Karpas-422 (cell line): ENCODE results near the gene PTPRCAP. TPM values are rescaled to one million over a fixed set of nuclear protein-coding genes. Genes with fewer than 3 reads are reported as not detected.

ENCODE experiments used
- DNase-seq: peaks from one replicate; pipeline ENCODE4 v3.0.0-alpha.2; 2015
- H2AFZ ChIP-seq: fragments of 200-600 bp; sonication (generic); 2 replicates; pipeline ENCODE4 v1.6.1; 2014; ENCODE audit warnings: antibody characterized with exemption, low read length, mixed read lengths
- H3K27ac ChIP-seq: fragments of 200-600 bp; sonication (generic); 2 replicates; pipeline ENCODE4 v1.5.1; 2014; ENCODE audit warnings: mild to moderate bottlenecking, low read length, moderate library complexity
- H3K27me3 ChIP-seq: fragments of 200-600 bp; sonication (generic); 2 replicates; pipeline ENCODE4 v1.6.1; 2014; ENCODE audit warnings: low read length, mixed read lengths
- H3K36me3 ChIP-seq: fragments of 200-600 bp; sonication (generic); 2 replicates; pipeline ENCODE4 v1.6.1; 2014; ENCODE audit warnings: low read length, mixed read lengths; ENCODE audit not compliant: insufficient read depth
- H3K4me1 ChIP-seq: fragments of 200-600 bp; sonication (generic); 2 replicates; pipeline ENCODE4 v1.6.1; 2014; ENCODE audit warnings: mild to moderate bottlenecking, low read length, mixed read lengths
- H3K4me2 ChIP-seq: fragments of 200-600 bp; sonication (generic); 2 replicates; pipeline ENCODE4 v1.6.1; 2014; ENCODE audit warnings: low read length, low read depth, mild to moderate bottlenecking; ENCODE audit not compliant: poor library complexity, severe bottlenecking
- H3K4me3 ChIP-seq: fragments of 200-600 bp; sonication (generic); 2 replicates; pipeline ENCODE4 v1.5.1; 2014; ENCODE audit warnings: mild to moderate bottlenecking, antibody characterized with exemption, low read length, mixed read lengths
- H3K79me2 ChIP-seq: fragments of 200-600 bp; sonication (generic); 2 replicates; pipeline ENCODE4 v1.6.1; 2014; ENCODE audit warnings: mild to moderate bottlenecking, low read length, mixed read lengths
- H3K9ac ChIP-seq: fragments of 200-600 bp; sonication (generic); 2 replicates; pipeline ENCODE4 v1.6.0; 2014; ENCODE audit warnings: low read length
- H3K9me2 ChIP-seq: fragments of 200-600 bp; sonication (generic), shearing (Covaris generic); replicated peaks from 2 replicates; pipeline ENCODE4 v1.6.0; 2014; ENCODE audit warnings: mild to moderate bottlenecking, low read length, moderate library complexity; ENCODE audit not compliant: insufficient read depth
- H3K9me3 ChIP-seq: fragments of 300-700, 200-600 bp; sonication (generic); 2 replicates; pipeline ENCODE4 v1.6.1; 2014; ENCODE audit warnings: low read length, mixed read lengths
- H4K20me1 ChIP-seq: fragments of 200-600 bp; sonication (generic); 2 replicates; pipeline ENCODE4 v1.6.1; 2014; ENCODE audit warnings: mild to moderate bottlenecking, antibody characterized with exemption, low read length, low read depth; ENCODE audit not compliant: insufficient read depth
- total RNA-seq: library from RNA; depleted of rRNA; stranded (reverse); fragments of >200 nt; shearing (Covaris generic); gene quantifications from 2 replicates; pipeline ENCODE4 v1.2.3, GENCODE V29; 2014; ENCODE audit warnings: low replicate concordance

PTPRCAP gene
- total RNA-seq, 1 experiment from 2014 or later, result 161 TPM

DNA sequence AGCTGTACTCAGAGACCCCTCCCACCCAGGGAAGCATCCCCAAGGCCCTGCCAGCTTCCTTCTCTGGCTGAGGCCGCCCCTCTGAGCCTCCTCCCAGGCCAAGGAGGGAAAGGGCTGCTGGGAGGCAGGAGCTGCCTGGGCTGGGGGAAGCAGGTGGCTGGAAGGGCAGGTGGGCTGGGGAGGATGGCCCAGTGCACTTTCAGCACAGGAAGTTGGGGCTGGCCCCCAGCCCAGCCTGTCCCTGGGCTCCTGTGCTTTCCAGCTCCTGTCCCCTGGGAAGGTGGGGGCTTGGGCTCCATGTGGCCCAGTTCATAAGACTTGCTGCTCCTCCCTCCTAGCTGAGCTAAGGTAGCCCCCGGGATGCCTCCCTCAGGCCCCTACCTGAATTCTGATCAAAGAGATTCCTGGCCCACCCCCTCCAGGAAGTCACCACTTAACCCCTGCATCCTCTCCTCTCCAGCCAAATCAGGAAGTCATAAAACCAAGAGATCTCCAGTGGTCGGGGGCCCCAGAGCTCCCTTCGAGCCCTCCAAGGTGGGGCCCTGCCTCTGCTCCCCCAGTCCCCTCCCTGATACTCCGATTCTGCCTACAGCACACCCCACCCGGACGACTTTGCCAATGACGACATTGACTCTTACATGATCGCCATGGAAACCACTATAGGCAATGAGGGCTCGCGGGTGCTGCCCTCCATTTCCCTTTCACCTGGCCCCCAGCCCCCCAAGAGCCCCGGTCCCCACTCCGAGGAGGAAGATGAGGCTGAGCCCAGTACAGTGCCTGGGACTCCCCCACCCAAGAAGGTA is 40.7 kb downstream of the PTPRCAP start:
- no peak for DNase-seq
- Histone ChIP-seq H3K27me3 (no peaks in the 10 kb centered on the region), H2AFZ (no peak overlapping the region), H3K4me1 (peaks cover 34% of the 10 kb centered on the region), H3K9me3 (no peaks in the 10 kb centered on the region), H3K79me2 (peaks cover 36% of the 10 kb centered on the region), H3K4me3 (no peak overlapping the region), H4K20me1 (peaks cover 19% of the 10 kb centered on the region; the same call in 1 of the 2 replicates), H3K4me2 (no peak overlapping the region), H3K27ac (peak overlapping the region; percentile 10; the same call in 1 of the 2 replicates), H3K9me2 (no peaks in the 10 kb centered on the region), H3K36me3 (peaks cover 30% of the 10 kb centered on the region; the same call in 1 of the 2 replicates), H3K9ac (no peak overlapping the region)

DNA sequence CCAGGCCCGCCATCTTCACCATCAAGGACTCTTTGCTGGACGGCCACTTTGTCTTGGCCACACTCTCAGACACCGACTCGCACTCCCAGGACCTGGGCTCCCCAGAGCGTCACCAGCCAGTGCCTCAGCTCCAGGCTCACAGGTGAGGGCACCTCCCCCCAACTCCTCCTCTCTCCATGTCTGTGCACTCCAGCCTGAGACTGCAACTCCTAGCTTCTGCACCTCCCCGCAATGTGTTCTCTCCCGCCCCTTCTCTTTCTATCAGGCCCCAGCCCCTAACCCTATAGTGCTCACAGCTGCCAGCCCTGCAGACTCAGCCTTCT is 41.3 kb downstream of the PTPRCAP start:
- no peak overlapping the region for H3K4me2 ChIP-seq
- H3K27ac ChIP-seq, result peak overlapping the region; percentile 10; the same call in 1 of the 2 replicates
- DNase-seq, result no peak
- peaks cover 36% of the 10 kb centered on the region for H3K79me2 ChIP-seq
- no peak overlapping the region for H3K9ac ChIP-seq
- no peak overlapping the region for H3K4me3 ChIP-seq
- no peaks in the 10 kb centered on the region for H3K27me3 ChIP-seq
- H3K9me2 ChIP-seq, result no peaks in the 10 kb centered on the region
- H4K20me1 ChIP-seq, result peaks cover 18% of the 10 kb centered on the region; the same call in 1 of the 2 replicates
- H3K4me1 ChIP-seq, result peaks cover 38% of the 10 kb centered on the region
- H2AFZ ChIP-seq, result no peak overlapping the region
- H3K9me3 ChIP-seq, result no peaks in the 10 kb centered on the region
- peaks cover 30% of the 10 kb centered on the region; the same call in 1 of the 2 replicates for H3K36me3 ChIP-seq

DNA sequence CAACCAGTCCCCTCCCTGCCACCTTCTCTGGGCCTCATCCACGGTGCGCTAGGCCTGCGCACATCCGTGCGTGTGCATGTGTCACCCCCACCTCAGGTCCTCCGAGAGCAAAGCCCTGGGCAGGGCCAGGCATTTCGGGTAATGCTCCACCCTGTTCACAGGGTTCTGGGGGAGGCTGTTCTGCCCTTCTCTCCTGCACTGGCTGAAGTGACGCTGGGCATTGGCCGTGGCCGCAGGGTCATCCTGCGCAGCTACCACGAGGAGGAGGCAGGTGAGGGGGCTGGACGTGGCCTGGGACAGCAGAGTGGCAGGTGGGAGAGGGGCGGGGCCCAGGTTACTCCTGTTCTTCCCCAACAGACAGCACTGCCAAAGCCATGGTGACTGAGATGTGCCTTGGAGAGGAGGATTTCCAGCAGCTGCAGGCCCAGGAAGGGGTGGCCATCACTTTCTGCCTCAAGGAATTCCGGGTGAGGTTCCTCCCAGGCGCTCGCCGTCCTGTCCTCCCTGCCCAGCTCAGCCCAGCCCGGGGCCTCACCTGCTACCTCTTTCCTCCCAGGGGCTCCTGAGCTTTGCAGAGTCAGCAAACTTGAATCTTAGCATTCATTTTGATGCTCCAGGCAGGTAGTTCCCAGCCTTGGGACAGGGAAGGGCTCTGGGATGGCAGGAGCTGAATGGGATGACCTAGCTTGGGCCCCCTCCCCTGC is 41.8 kb downstream of the PTPRCAP start:
- peaks cover 13% of the 10 kb centered on the region; the same call in 1 of the 2 replicates for H4K20me1 ChIP-seq
- no peaks in the 10 kb centered on the region for H3K27me3 ChIP-seq
- H3K4me1 ChIP-seq, result peaks cover 41% of the 10 kb centered on the region
- peaks cover 30% of the 10 kb centered on the region; the same call in 1 of the 2 replicates for H3K36me3 ChIP-seq
- peaks cover 32% of the 10 kb centered on the region for H3K79me2 ChIP-seq
- no peak overlapping the region for H3K27ac ChIP-seq
- H3K4me3 ChIP-seq, result no peak overlapping the region
- H3K9ac ChIP-seq, result no peak overlapping the region
- H2AFZ ChIP-seq, result no peak overlapping the region
- H3K4me2 ChIP-seq, result no peak overlapping the region
- H3K9me2 ChIP-seq, result no peaks in the 10 kb centered on the region
- no peaks in the 10 kb centered on the region for H3K9me3 ChIP-seq
- DNase-seq, result no peak

DNA sequence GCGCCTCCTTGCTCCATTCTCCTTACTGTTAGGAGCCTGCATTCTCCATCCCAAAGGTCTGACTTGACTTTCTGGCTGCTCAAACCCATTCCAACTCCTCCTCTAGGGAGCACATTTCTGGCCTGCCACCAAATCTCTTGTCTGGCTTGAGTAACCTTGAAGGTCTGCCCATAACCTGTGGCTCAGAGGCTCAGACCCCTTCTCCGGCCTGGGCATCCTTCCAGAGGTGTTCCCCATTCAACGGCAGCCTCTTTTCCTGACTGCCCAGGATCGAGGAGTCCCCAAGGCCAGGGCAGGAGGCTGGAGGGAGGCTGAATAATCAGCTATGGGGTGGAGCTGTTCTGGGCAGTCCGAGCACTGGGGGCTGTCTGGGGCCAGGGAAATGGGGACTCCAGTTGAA is 43.5 kb downstream of the PTPRCAP start:
- Histone ChIP-seq H3K79me2 (peaks cover 17% of the 10 kb centered on the region), H3K27ac (peak overlapping the region; percentile 19; the same call in 1 of the 2 replicates), H4K20me1 (peaks cover 9% of the 10 kb centered on the region; the same call in 1 of the 2 replicates), H2AFZ (no peak overlapping the region), H3K4me3 (no peak overlapping the region), H3K27me3 (no peaks in the 10 kb centered on the region), H3K9ac (peak overlapping the region; percentile 23; the same call in 1 of the 2 replicates), H3K9me2 (no peaks in the 10 kb centered on the region), H3K9me3 (no peaks in the 10 kb centered on the region), H3K36me3 (peaks cover 21% of the 10 kb centered on the region; the same call in 1 of the 2 replicates), H3K4me2 (peak overlapping the region; percentile 97), H3K4me1 (peaks cover 30% of the 10 kb centered on the region)
- no peak for DNase-seq

GRCh38 chr11:67393437-67393836 is 44.0 kb downstream of the PTPRCAP start:
- Histone ChIP-seq H3K4me2 (peak overlapping the region; percentile 97), H3K27ac (0 out of 2 replicates have a peak overlapping the region, but pooled peaks have one; percentile 19), H3K27me3 (no peaks in the 10 kb centered on the region), H3K9me3 (no peaks in the 10 kb centered on the region), H3K9me2 (no peaks in the 10 kb centered on the region), H4K20me1 (peaks cover 9% of the 10 kb centered on the region; the same call in 1 of the 2 replicates), H2AFZ (no peak overlapping the region), H3K79me2 (peaks cover 16% of the 10 kb centered on the region), H3K9ac (peak overlapping the region; percentile 26; the same call in 1 of the 2 replicates), H3K4me1 (peaks cover 30% of the 10 kb centered on the region), H3K36me3 (peaks cover 16% of the 10 kb centered on the region; the same call in 1 of the 2 replicates), H3K4me3 (0 out of 2 replicates have a peak overlapping the region, but pooled peaks have one; percentile 16)
- no peak for DNase-seq

GRCh38 chr11:67392183-67392715 is 45.2 kb downstream of the PTPRCAP start:
- peak overlapping the region; percentile 50; the same call in 1 of the 2 replicates for H3K27ac ChIP-seq
- 0 out of 2 replicates have a peak overlapping the region, but pooled peaks have one; percentile 64 for H2AFZ ChIP-seq
- H3K9me3 ChIP-seq, result no peaks in the 10 kb centered on the region
- H3K36me3 ChIP-seq, result peaks cover 11% of the 10 kb centered on the region; the same call in 1 of the 2 replicates
- H4K20me1 ChIP-seq, result peaks cover 9% of the 10 kb centered on the region; the same call in 1 of the 2 replicates
- H3K4me3 ChIP-seq, result peak overlapping the region; percentile 86
- peak overlapping the region; percentile 97 for H3K4me2 ChIP-seq
- no peaks in the 10 kb centered on the region for H3K27me3 ChIP-seq
- peaks cover 13% of the 10 kb centered on the region for H3K79me2 ChIP-seq
- DNase-seq, result no peak
- H3K9me2 ChIP-seq, result no peaks in the 10 kb centered on the region
- peaks cover 30% of the 10 kb centered on the region for H3K4me1 ChIP-seq
- H3K9ac ChIP-seq, result peak overlapping the region; percentile 92

DNA sequence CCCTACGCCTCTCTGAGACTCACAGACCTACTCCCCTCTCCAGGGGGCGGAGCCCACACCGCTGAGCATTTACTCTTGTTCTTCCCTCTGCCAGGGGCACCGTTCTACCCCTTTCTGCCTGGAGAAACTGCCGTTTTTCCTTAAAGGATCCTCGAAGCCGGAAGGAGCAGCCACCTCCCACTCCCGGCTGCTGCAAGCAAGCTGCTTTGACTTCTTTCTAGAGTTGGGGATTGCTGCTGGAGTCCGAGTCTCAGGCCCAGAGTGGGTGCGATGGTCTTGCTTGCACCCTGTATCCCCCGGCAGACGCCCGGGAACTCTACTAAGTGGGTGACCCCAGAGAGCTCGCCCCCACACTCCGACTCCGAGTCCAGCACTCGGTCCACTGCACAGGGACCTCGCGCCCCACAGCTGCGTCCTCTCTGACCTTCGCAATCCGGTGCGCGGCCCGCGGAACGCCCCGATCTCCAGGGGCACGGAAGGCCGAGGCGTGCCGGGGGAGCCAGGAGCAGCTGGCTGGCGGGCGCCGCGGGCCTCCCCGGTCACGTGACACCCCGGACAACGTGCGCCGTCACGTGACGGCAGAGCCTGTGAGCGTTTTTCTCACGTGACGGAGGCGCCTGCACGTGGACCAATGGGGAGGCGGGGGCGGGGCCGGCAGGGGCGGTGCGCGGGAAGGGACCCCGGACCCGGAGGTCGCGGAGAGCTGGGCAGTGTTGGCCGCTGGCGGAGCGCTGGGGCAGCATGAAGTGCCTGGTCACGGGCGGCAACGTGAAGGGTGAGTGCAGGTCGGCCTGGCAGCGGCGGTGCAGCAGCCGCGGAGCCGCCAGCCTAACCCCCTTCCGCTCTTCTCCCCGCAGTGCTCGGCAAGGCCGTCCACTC is 45.9 kb downstream of the PTPRCAP start, which contains the start of gene RAD9A:
TSS of gene RAD9A (plus strand) at position 683 of the 879 bp plus-strand sequence. CDS start at position 742, 59 bp downstream.
- no peaks in the 10 kb centered on the region for H3K9me3 ChIP-seq
- H2AFZ ChIP-seq, result peak within 1 kb of the TSS; percentile 64; the same call in 1 of the 2 replicates
- peak within 1 kb of the TSS; percentile 54; the same call in 1 of the 2 replicates for H3K27ac ChIP-seq
- H4K20me1 ChIP-seq, result peaks cover 9% of the 10 kb centered on the region; the same call in 1 of the 2 replicates
- DNase-seq, result peak; percentile 97
- H3K79me2 ChIP-seq, result peaks cover 13% of the 10 kb centered on the region
- no peaks in the 10 kb centered on the region for H3K9me2 ChIP-seq
- peaks cover 11% of the 10 kb centered on the region; the same call in 1 of the 2 replicates for H3K36me3 ChIP-seq
- peak within 1 kb of the TSS; percentile 86 for H3K4me3 ChIP-seq
- H3K4me2 ChIP-seq, result peak within 1 kb of the TSS; percentile 97
- no peaks in the 10 kb centered on the region for H3K27me3 ChIP-seq
- peaks cover 34% of the 10 kb centered on the region for H3K4me1 ChIP-seq
- H3K9ac ChIP-seq, result peak within 1 kb of the TSS; percentile 92
